HEK293 (cell line): ENCODE results near the gene ZNF608.

Experiments
- CTCF ChIA-PET: fragments of 350-600 bp; formaldehyde crosslinking; extraction: SDS; loops from one replicate; lab custom pipeline; 2021; ENCODE audit warnings: antibody characterized with exemption; lab: Yijun Ruan, JAX
- POLR2A ChIA-PET: fragments of 300-600 bp; formaldehyde crosslinking; extraction: SDS; loops from one replicate; lab custom pipeline; 2020; ENCODE audit warnings: antibody characterized with exemption, inconsistent platforms; lab: Yijun Ruan, JAX
- H3K27ac ChIP-seq: fragments of 200-500 bp; sonication (Bioruptor generic); 2 replicates; pipeline ENCODE4 v1.5.1; 2014; ENCODE audit warnings: low read depth, low read length, control low read depth, inconsistent platforms; ENCODE audit errors: extremely low read depth
- H3K36me3 ChIP-seq, 2 experiments: fragments of 200-500 bp in 1 of 2; sonication (Bioruptor generic) in 1 of 2; 1 replicate in 1 of 2; 2 replicates in 1 of 2; pipeline ENCODE4 v1.5.1; 2014 to 2017; ENCODE audit warnings: inconsistent platforms in 2 of 2, low read length in 2 of 2; ENCODE audit not compliant: control insufficient read depth in 2 of 2, insufficient read depth in 1 of 2
- H3K4me1 ChIP-seq: fragments of 200-500 bp; sonication (Bioruptor generic); 2 replicates; pipeline ENCODE4 v1.5.1; 2014; ENCODE audit warnings: mild to moderate bottlenecking, low read length, inconsistent platforms; ENCODE audit not compliant: control insufficient read depth, insufficient read depth
- H3K4me3 ChIP-seq: 2 replicates; pipeline ENCODE4 v1.5.1; 2011; ENCODE audit warnings: low read depth, mild to moderate bottlenecking, control low read depth, low read length, moderate library complexity
- H3K9me3 ChIP-seq: fragments of 200-500 bp; sonication (Bioruptor generic); 2 replicates; pipeline ENCODE4 v1.5.1; 2014; ENCODE audit warnings: low read depth, low read length, inconsistent platforms; ENCODE audit not compliant: control insufficient read depth, insufficient read depth
- FEZF1 ChIP-seq: fragments of 450-650 bp; formaldehyde crosslinking; IDR thresholded peaks from 2 replicates; pipeline ENCODE4 v1.5.1; 2016; ENCODE audit warnings: missing biosample characterization, missing genetic modification characterization
- GLI2 ChIP-seq: fragments of 450-650 bp; formaldehyde crosslinking; IDR thresholded peaks from 2 replicates; pipeline ENCODE4; 2017; ENCODE audit warnings: missing biosample characterization, missing genetic modification characterization, low read depth, borderline replicate concordance
- PBX3 ChIP-seq: sonication (generic); formaldehyde crosslinking; IDR thresholded peaks from 2 replicates; pipeline ENCODE4 v1.8.1; 2022; ENCODE audit warnings: mild to moderate bottlenecking, moderate library complexity, missing genetic modification reagents
- SCRT2 ChIP-seq: fragments of 450-650 bp; formaldehyde crosslinking; IDR thresholded peaks from 2 replicates; pipeline ENCODE4 v1.5.1; 2016; ENCODE audit warnings: missing biosample characterization, missing genetic modification characterization
- SP2 ChIP-seq: fragments of 450-650 bp; formaldehyde crosslinking; IDR thresholded peaks from 2 replicates; pipeline ENCODE4 v1.5.1; 2016; ENCODE audit warnings: missing biosample characterization, missing genetic modification characterization
- SP3 ChIP-seq: fragments of 450-650 bp; formaldehyde crosslinking; IDR thresholded peaks from 2 replicates; pipeline ENCODE4 v1.5.1; 2016; ENCODE audit warnings: missing biosample characterization, missing genetic modification characterization
- ZBTB10 ChIP-seq: fragments of 450-650 bp; formaldehyde crosslinking; IDR thresholded peaks from 2 replicates; pipeline ENCODE4 v1.5.1; 2016; ENCODE audit warnings: missing biosample characterization, missing genetic modification characterization
- ZNF2 ChIP-seq: fragments of 450-650 bp; formaldehyde crosslinking; IDR thresholded peaks from 2 replicates; pipeline ENCODE4 v1.5.1; 2016; ENCODE audit warnings: missing biosample characterization, missing genetic modification characterization
- ZNF302 ChIP-seq: fragments of 450-650 bp; formaldehyde crosslinking; IDR thresholded peaks from 2 replicates; pipeline ENCODE4 v1.5.1; 2016; ENCODE audit warnings: missing biosample characterization, missing genetic modification characterization, low read depth
- ZNF341 ChIP-seq: fragments of 450-650 bp; formaldehyde crosslinking; IDR thresholded peaks from 2 replicates; pipeline ENCODE4; 2016; ENCODE audit warnings: low read depth, missing biosample characterization, missing genetic modification characterization
- ZNF398 ChIP-seq: fragments of 450-650 bp; formaldehyde crosslinking; IDR thresholded peaks from 2 replicates; pipeline ENCODE4 v1.5.1; 2017; ENCODE audit warnings: missing biosample characterization, missing genetic modification characterization
- ZNF561 ChIP-seq: fragments of 450-650 bp; IDR thresholded peaks from 2 replicates; pipeline ENCODE4 v1.5.1; 2018; ENCODE audit warnings: missing biosample characterization, missing genetic modification characterization, borderline replicate concordance
- ZNF600 ChIP-seq: fragments of 450-650 bp; formaldehyde crosslinking; IDR thresholded peaks from 2 replicates; pipeline ENCODE4 v1.5.1; 2016; ENCODE audit warnings: missing biosample characterization, missing genetic modification characterization
- ZNF629 ChIP-seq: fragments of 450-650 bp; formaldehyde crosslinking; IDR thresholded peaks from 2 replicates; pipeline ENCODE4 v1.5.1; 2017; ENCODE audit warnings: missing biosample characterization, missing genetic modification characterization
- ZNF658 ChIP-seq: fragments of 450-650 bp; formaldehyde crosslinking; IDR thresholded peaks from 2 replicates; pipeline ENCODE4; 2016; ENCODE audit warnings: missing biosample characterization, missing genetic modification characterization
- ZNF747 ChIP-seq: fragments of 450-650 bp; formaldehyde crosslinking; IDR thresholded peaks from 2 replicates; pipeline ENCODE4 v1.5.1; 2016; ENCODE audit warnings: missing biosample characterization, missing genetic modification characterization
- ZNF791 ChIP-seq: fragments of 450-650 bp; formaldehyde crosslinking; IDR thresholded peaks from 2 replicates; pipeline ENCODE4 v1.5.1; 2016; ENCODE audit warnings: missing biosample characterization, missing genetic modification characterization
- TF ChIP-seq, protein P1 (sequence below): fragments of 450-650 bp; formaldehyde crosslinking; IDR thresholded peaks from 2 replicates; pipeline ENCODE4 v1.5.1; 2016; ENCODE audit warnings: missing biosample characterization, missing genetic modification characterization

Gene ZNF608

DNA sequence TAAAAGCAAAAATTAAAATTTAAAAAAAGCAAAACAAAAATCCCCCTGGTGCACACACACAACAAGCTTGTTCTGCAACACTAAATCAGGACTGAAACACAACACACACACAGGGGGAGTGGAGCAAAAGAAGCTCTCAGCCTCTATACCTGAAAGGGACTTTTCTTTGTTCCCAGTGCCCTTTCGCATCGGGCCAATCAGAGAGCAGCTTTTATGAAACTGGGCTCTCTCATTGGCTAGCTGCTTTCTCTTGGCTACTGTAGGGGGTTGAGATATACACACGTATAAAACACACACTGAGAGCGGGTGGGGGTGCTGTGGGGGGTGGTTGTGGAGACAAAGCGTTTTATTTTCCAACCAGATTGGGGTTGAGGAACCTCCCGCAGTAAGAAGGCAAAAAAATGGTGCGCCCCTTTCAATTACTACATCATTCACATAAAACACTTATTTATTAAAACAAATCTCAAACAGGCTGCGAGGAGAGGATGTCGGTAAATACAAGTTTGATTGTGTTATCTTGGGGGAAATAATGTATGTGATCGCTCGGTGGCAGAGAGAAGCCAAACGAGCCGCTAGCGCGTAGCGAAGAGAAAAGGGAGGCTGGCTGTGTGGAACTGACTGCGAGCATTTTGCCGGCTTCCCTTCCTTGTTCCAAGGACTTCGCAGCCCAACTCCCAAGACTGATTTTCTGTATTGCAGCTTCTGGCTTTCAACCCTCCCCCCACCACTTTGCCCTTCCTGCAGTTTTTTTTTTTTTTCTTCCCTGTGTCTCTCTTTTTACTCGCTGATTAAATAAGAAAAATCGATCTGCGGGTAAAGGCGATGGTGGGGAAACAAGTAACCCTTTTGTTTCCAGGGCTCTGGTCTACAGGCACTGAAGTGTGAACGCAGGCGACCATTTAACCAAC, 2.5 kb upstream of the ZNF608 start (continued):
- TF ChIP-seq ZNF600 (tag by site-specific recombination) (peak; percentile 90), SCRT2 (no peak), SP3 (peak; percentile 28; the same call in 1 of the 2 replicates), ZNF2 (peak; percentile 59; the same call in 1 of the 2 replicates), ZNF747 (no peak), ZNF561 (tag by site-specific recombination) (peak; percentile 43; the same call in 1 of the 2 replicates), ZNF341 (peak; percentile 83), ZBTB10 (tag by site-specific recombination) (peak; percentile 49; the same call in 1 of the 2 replicates), ZNF302 (tag by site-specific recombination) (no peak), SP2 (peak; percentile 85), ZNF629 (tag by site-specific recombination) (peak; percentile 67), ZNF398 (tag by site-specific recombination) (peak; percentile 89)

DNA sequence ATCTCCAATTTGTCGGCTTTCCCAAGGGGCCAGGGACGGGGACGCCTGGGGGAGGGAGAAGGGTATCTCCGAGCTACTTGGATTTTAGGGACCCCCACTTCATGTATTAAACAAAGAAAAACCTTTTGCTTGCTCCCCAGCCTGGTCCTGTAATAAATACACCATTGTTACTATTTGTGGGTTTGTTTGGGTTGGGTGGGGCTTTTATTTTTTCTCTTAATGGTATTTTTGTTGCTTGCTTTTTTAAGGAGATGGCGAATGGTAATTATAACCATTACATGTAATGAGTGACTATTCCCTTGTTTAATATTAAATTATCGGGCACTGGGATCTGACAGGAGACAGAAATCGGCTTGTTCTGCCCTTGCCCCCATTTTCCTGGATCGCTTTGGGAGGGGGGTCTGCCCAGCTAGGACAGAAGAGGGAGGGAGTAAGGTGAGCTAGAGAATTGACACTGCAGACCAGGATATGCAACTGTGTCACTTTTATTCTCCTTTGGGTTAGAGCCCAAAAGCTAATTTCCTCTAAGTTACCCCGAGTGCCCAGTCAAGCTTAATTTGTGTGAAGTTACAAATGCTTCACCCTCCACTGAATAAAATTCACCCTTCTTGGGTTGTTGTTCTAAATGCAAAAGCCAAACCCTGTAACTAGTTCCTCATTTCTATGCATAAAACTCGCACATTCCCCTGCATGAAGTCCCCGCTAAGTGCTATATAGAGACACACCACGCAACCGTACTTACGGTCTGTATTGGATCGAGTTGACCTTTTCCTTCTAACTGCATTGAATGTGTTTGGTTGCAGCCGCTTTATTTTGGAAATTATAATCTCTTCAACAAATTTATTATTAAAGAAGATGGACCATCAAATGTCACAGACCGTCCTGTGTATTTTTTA, 1.6 kb upstream of the ZNF608 start:
- H3K27ac ChIP-seq = peak overlapping the region; percentile 99
- no peaks in the 10 kb centered on the region for H3K36me3 ChIP-seq
- POLR2A ChIA-PET = interaction anchor here (0.6 to 3.5 kb wide), 29 partner anchors 9 to 662 kb away, joined by 3 to 19 read pairs (median 4); no protein-coding TSS in a partner anchor
- H3K4me3 ChIP-seq = peak overlapping the region; percentile 82
- CTCF ChIA-PET = interaction anchor here (0.6 to 0.9 kb wide), 6 partner anchors 84 to 1087 kb away, joined by 3 to 7 read pairs (median 4); no protein-coding TSS in a partner anchor
- H3K9me3 ChIP-seq = no peaks in the 10 kb centered on the region
- H3K4me1 ChIP-seq = peaks cover 22% of the 10 kb centered on the region
- no peak for TF ChIP-seq ZBTB10 (tag by site-specific recombination)
- TF ChIP-seq FEZF1 (tag by site-specific recombination) = no peak
- no peak for TF ChIP-seq GLI2 (tag by site-specific recombination)
- TF ChIP-seq, protein P1, sequence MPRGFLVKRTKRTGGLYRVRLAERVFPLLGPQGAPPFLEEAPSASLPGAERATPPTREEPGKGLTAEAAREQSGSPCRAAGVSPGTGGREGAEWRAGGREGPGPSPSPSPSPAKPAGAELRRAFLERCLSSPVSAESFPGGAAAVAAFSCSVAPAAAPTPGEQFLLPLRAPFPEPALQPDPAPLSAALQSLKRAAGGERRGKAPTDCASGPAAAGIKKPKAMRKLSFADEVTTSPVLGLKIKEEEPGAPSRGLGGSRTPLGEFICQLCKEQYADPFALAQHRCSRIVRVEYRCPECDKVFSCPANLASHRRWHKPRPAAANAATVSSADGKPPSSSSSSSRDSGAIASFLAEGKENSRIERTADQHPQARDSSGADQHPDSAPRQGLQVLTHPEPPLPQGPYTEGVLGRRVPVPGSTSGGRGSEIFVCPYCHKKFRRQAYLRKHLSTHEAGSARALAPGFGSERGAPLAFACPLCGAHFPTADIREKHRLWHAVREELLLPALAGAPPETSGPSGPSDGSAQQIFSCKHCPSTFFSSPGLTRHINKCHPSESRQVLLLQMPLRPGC = peak; percentile 100
- TF ChIP-seq ZNF658 (tag by site-specific recombination) = no peak
- TF ChIP-seq ZNF791 (tag by site-specific recombination) = no peak
- no peak for TF ChIP-seq PBX3 (CRISPR knock-in tag)
